Measurements from ENCODE around the gene HEYL. TPM values are rescaled to one million over a fixed set of nuclear protein-coding genes. Genes with fewer than 3 reads are reported as not detected.

The HEYL gene
- total and polyA plus RNA-seq, 2 of the 8 experiments (the other 6 are each of a cell fraction or from before 2014, with no cell fraction given) = 1.8 to 3.1 TPM

DNA sequence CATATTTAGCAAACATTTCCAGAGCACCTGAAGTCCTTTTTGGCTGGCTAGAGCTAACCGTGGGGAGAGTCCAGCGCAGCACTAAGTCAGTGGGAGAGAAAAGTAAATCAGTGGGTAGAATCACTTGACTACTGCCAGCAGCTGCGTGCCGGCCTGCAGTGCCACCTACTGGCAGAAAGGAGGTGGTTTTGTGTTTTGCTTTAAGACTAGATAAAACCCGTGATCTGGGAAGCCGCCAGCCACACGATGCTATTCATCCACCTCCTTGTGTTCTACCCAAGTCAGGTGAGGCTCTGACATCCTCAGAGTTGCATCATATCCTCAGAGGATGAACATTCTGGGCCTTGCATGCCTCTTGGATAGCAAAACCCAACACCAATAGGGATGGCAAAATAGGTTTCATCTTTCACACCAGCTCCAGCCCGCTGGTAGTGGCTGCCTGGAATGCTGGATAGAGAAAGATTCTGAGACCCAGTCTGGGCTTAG is 14.1 kb upstream of the HEYL start (continued):
- TF ChIP-seq CTCF (IDR thresholded peaks at IDR 0.05; ENCODE audit: control extremely low read depth in 1 of 3, insufficient read depth in 1 of 3, low read depth in 1 of 3, low read length in 3 of 3) = peak; percentile 79 to 91 (median 82)
- no peak for TF ChIP-seq SIRT6 (IDR thresholded peaks at IDR 0.05; ENCODE audit: low read length)
- TF ChIP-seq CHD2 (IDR thresholded peaks at IDR 0.05; ENCODE audit: low read length) = no peak
- TF ChIP-seq EGR1 (IDR thresholded peaks at IDR 0.05; ENCODE audit: borderline replicate concordance, low read depth, low read length) = no peak
- TF ChIP-seq KDM1A (IDR thresholded peaks at IDR 0.05; ENCODE audit: borderline replicate concordance, low read length) = no peak
- TF ChIP-seq JUN (IDR thresholded peaks at IDR 0.05; ENCODE audit: low read depth, low read length) = no peak
- no peak for TF ChIP-seq POLR2AphosphoS5 (IDR thresholded peaks at IDR 0.05; ENCODE audit: low read depth, low read length)
- no peak for TF ChIP-seq POU5F1 (IDR thresholded peaks at IDR 0.05; ENCODE audit: low read depth, low read length)
- TF ChIP-seq CHD1 (IDR thresholded peaks at IDR 0.05; ENCODE audit: low read depth, low read length) = no peak
- TF ChIP-seq NRF1 (IDR thresholded peaks at IDR 0.05; ENCODE audit: low read depth, low read length) = no peak
- TF ChIP-seq BCL11A (IDR thresholded peaks at IDR 0.05; ENCODE audit: low read depth in 2 of 2, low read length in 2 of 2) = no peak
- no peak for TF ChIP-seq SRF (IDR thresholded peaks at IDR 0.05; ENCODE audit: low read depth, low read length)
- no peak for TF ChIP-seq BRCA1 (IDR thresholded peaks at IDR 0.05; ENCODE audit: low read depth, low read length)
- TF ChIP-seq FOSL1 (IDR thresholded peaks at IDR 0.05; ENCODE audit: insufficient read depth, low read depth, low read length) = no peak
- TF ChIP-seq ATF2 (IDR thresholded peaks at IDR 0.05; ENCODE audit: low read length) = no peak
- TF ChIP-seq MAX (IDR thresholded peaks at IDR 0.05) = peak; percentile 44; the same call in 1 of the 2 replicates
- TF ChIP-seq RNF2 (IDR thresholded peaks at IDR 0.05; ENCODE audit: borderline replicate concordance, low read depth, low read length, missing control alignments, poor library complexity, severe bottlenecking) = no peak
- no peak for TF ChIP-seq SUZ12 (IDR thresholded peaks at IDR 0.05; ENCODE audit: low read length)
- TF ChIP-seq RXRA (IDR thresholded peaks at IDR 0.05; ENCODE audit: insufficient read depth, low read depth, low read length) = no peak
- TF ChIP-seq SIX5 (IDR thresholded peaks at IDR 0.05; ENCODE audit: low read depth, low read length) = no peak
- TF ChIP-seq YY1 (IDR thresholded peaks at IDR 0.05; ENCODE audit: low read depth, low read length) = no peak
- peak; percentile 95 for TF ChIP-seq CEBPB (IDR thresholded peaks at IDR 0.05; ENCODE audit: low read depth, low read length)
